Measurements from ENCODE around the gene CYTL1. TPM values are rescaled to one million over a fixed set of nuclear protein-coding genes. Genes with fewer than 3 reads are reported as not detected.

Gene CYTL1
- not detected for total RNA-seq

GRCh38 chr4:5019274-5019673 is at the start of gene CYTL1:
CYTL1 (minus strand) TSS chr4:5019458; CDS start chr4:5019445, 13 bp downstream.

GRCh38 chr4:5051278-5052203 is 32.3 kb upstream of the CYTL1 start, which contains the start of gene STK32B:
STK32B (plus strand) TSS chr4:5051480.

Other genes starting within 250 kb of the CYTL1 start
- not detected for gene MSX1, start 159.8 kb downstream of the CYTL1 start, total RNA-seq
- gene STK32B, start 32.0 kb upstream of the CYTL1 start, total RNA-seq: not detected